GM23248 (cell line): Measurements from ENCODE around the gene ESYT3.
"Not testable (repeated sequence)": the region's sequence is repeated elsewhere in the genome, so short reads cannot be mapped to it uniquely, and the experiment has no call there.

Experiments
- EZH2 ChIP-seq: fragments of 200-600 bp; sonication (generic); IDR thresholded peaks from 2 replicates; pipeline ENCODE4 v1.6.1; 2018; ENCODE audit warnings: antibody characterized with exemption, mild to moderate bottlenecking; ENCODE audit not compliant: insufficient read depth, poor library complexity, severe bottlenecking
- EZH2phosphoT487 ChIP-seq: fragments of 200-600 bp; sonication (generic); IDR thresholded peaks from 2 replicates; pipeline ENCODE4 v1.6.1; 2018; ENCODE audit warnings: antibody characterized with exemption, moderate library complexity, mild to moderate bottlenecking, low read depth; ENCODE audit not compliant: insufficient read depth

DNA sequence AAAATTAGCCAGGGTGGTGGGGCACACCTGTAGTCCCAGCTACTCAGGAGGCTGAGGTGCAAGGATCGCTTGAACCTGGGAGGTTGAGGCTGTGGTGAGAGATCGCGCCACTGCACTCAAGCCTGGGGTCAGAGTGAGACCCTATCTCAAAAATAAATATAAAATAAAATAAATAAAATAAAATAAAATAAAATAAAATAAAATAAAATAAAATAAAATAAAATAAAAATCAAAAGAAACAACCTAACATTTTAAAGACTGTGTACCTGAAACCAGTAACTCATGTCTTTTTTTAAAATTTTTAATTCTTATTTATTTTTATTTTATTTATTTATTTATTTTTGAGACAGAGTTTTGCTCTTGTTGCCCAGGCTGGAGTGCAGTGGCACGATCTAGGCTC, 7.7 kb upstream of the ESYT3 start:
- not testable (repeated sequence) for TF ChIP-seq EZH2phosphoT487, EZH2
